H1 (cell line): ENCODE data around the gene PPID. TPM values are rescaled to one million over a fixed set of nuclear protein-coding genes. Genes with fewer than 3 reads are reported as not detected.

Experiments used
- CEBPB ChIP-seq: IDR thresholded peaks from 2 replicates; pipeline ENCODE4 v1.6.1; 2012; ENCODE audit warnings: low read depth, low read length
- CREB1 ChIP-seq: IDR thresholded peaks from 2 replicates; pipeline ENCODE4 v1.6.1; 2012; ENCODE audit warnings: inconsistent platforms
- HDAC6 ChIP-seq: IDR thresholded peaks from one replicate; pipeline ENCODE4 v1.7.1; 2012; ENCODE audit warnings: low read depth, mild to moderate bottlenecking, inconsistent platforms, low read length, moderate library complexity
- JUND ChIP-seq: IDR thresholded peaks from 2 replicates; pipeline ENCODE4 v1.6.1; 2011; ENCODE audit warnings: mild to moderate bottlenecking, improper control_type of control experiment, low read length
- RFX5 ChIP-seq: IDR thresholded peaks from 2 replicates; pipeline ENCODE4 v1.6.1; 2011; ENCODE audit warnings: low read depth, low read length, improper control_type of control experiment, borderline replicate concordance
- SIN3A ChIP-seq, 2 experiments: IDR thresholded peaks in 1 of 2; conservative IDR thresholded peaks in 1 of 2; 2 replicates each; pipeline ENCODE4 v1.6.1; 2011 to 2012; ENCODE audit warnings: low read length in 2 of 2, improper control_type of control experiment in 1 of 2, low read depth in 1 of 2, mild to moderate bottlenecking in 1 of 2
- polyA plus RNA-seq, 7 experiments: library from polyadenylated mRNA; depleted of rRNA in 3 of 7; stranded (reverse) in 5 of 7; unstranded in 2 of 7; fragments of >200 nt in 5 of 7; fragments of 200-250 nt in 2 of 7; gene quantifications; 1 replicate in 5 of 7; 2 replicates in 1 of 7; 4 replicates in 1 of 7; pipeline versions ENCODE4 v1.2.1 to v1.2.3, GENCODE V29; 2011 to 2013; ENCODE audit warnings: missing spikeins in 2 of 7, mixed read lengths in 2 of 7
- total RNA-seq: library from RNA; stranded (reverse); fragmentation: NEBNext Ultra II Directional; extraction: Animal tissue kit (Norgen Biotek cat#: 25700); gene quantifications from 2 replicates; pipeline ENCODE4 v1.2.1, GENCODE V29; 2021

Gene PPID
- total and polyA plus RNA-seq, 2 of the 8 experiments (the other 6 are each of a cell fraction or from before 2014, with no cell fraction given) = 20.2 to 53.2 TPM

DNA sequence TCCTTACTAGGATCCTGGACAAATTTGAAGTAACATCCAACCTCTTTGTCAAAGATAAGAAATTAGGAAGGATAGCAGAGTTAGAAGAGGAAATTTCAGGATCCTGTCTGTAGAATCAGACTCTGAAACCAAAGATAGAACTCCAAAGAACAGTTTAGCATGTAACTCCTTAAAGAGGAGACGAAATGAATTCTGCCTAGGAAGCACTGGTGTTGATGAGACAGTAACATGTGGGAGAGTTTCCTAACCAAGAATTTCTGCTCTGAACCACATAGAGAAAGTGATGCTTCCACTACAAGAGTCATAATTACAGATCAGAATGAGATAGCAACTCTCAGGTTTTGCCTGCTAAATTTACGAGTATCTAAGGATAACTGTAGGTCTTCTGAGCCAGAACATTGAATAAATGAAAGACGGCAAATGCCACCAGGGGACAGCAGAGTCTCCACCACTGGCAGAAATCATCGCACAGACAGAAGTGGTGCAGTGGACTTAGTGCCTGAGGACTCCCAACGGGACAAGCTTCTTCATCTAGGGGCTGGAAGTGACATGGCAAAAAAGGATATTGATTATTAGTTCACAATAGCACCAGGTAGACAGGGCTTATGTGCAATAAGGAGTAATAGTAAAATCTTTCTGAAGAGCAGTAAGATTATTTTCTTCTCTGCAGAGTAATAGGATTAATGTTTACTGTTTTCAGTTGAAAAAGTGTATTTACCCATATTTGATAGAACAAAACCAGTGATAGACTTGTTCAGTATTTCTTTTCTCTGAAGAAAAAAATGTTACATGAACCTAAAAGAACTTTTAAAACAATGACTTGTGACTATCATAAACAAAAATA, 6.7 kb upstream of the PPID start (continued):
- TF ChIP-seq HDAC6 = no peak
- no peak for TF ChIP-seq SIN3A (conservative IDR thresholded peaks at IDR 0.05 in 1 of 2, IDR thresholded peaks at IDR 0.05 in 1 of 2; ENCODE audit: low read depth in 1 of 2, low read length in 2 of 2)
- no peak for TF ChIP-seq JUND
- no peak for TF ChIP-seq CREB1
- TF ChIP-seq RFX5 = no peak
- TF ChIP-seq CEBPB = no peak
